AG09319 (cell line): ENCODE measurements around the gene SCAF1.

ENCODE experiments used
- DNase-seq: peaks from one replicate; pipeline ENCODE4 v3.0.0-alpha.2; 2010; ENCODE audit warnings: low read depth; ENCODE audit errors: extremely low read depth
- TF ChIP-seq, protein P1 (sequence below): IDR thresholded peaks from 2 replicates; pipeline ENCODE4 v1.5.1; 2011; ENCODE audit warnings: low read depth, mild to moderate bottlenecking, inconsistent platforms, low read length, moderate library complexity

Gene SCAF1

GRCh38 chr19:49595819-49596404 lies 46.1 kb upstream of the SCAF1 start:
- TF ChIP-seq, protein P1, sequence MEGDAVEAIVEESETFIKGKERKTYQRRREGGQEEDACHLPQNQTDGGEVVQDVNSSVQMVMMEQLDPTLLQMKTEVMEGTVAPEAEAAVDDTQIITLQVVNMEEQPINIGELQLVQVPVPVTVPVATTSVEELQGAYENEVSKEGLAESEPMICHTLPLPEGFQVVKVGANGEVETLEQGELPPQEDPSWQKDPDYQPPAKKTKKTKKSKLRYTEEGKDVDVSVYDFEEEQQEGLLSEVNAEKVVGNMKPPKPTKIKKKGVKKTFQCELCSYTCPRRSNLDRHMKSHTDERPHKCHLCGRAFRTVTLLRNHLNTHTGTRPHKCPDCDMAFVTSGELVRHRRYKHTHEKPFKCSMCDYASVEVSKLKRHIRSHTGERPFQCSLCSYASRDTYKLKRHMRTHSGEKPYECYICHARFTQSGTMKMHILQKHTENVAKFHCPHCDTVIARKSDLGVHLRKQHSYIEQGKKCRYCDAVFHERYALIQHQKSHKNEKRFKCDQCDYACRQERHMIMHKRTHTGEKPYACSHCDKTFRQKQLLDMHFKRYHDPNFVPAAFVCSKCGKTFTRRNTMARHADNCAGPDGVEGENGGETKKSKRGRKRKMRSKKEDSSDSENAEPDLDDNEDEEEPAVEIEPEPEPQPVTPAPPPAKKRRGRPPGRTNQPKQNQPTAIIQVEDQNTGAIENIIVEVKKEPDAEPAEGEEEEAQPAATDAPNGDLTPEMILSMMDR: no peak
- no peak for DNase-seq

DNA sequence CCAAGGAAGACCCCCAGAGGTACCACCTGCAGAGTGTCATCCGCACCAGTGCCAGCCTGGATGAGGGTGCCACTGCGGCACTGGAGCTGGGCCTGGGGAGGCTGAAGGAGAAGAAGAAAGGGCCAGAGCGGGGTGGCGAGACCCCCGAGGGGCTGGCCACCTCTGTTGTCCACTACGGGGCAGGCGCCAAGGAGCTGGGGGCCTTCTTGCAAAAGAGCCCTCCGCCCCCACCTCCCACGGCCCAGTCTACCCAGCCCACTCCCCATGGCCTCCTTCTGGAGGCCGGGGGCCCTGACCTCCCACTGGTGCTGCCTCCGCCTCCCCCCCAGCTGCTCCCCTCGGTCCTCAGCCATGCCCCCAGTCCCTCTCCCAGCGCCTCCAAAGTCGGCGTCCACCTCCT lies 45.6 kb upstream of the SCAF1 start:
- TF ChIP-seq, protein P1: no peak
- no peak for DNase-seq

DNA sequence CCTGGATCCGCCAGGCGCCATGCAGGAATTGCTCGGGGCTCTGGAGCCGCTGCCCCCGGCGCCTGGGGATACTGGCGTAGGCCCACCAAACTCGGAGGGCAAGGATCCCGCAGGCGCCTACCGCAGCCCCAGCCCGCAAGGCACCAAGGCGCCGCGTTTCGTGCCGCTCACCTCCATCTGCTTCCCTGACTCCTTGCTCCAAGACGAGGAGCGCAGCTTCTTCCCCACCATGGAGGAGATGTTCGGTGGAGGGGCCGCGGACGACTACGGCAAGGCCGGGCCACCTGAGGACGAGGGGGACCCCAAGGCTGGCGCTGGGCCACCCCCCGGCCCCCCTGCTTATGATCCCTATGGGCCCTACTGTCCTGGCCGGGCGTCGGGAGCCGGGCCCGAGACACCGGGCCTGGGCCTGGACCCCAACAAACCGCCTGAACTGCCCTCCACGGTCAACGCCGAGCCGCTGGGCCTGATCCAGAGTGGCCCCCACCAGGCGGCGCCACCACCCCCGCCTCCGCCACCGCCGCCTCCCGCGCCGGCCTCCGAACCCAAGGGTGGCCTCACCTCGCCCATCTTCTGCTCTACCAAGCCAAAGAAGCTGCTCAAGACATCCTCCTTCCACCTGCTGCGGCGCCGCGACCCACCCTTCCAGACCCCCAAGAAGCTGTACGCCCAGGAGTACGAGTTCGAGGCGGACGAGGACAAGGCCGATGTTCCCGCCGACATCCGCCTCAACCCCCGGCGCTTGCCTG lies 44.9 kb upstream of the SCAF1 start:
- no peak for DNase-seq
- TF ChIP-seq, protein P1: no peak

- no peak for DNase-seq
- TF ChIP-seq, protein P1: no peak
Observed at GRCh38 chr19:49597703-49597974, 44.4 kb upstream of the SCAF1 start.

GRCh38 chr19:49599378-49600295 lies 42.4 kb upstream of the SCAF1 start:
- TF ChIP-seq, protein P1: no peak
- DNase-seq: no peak

DNA sequence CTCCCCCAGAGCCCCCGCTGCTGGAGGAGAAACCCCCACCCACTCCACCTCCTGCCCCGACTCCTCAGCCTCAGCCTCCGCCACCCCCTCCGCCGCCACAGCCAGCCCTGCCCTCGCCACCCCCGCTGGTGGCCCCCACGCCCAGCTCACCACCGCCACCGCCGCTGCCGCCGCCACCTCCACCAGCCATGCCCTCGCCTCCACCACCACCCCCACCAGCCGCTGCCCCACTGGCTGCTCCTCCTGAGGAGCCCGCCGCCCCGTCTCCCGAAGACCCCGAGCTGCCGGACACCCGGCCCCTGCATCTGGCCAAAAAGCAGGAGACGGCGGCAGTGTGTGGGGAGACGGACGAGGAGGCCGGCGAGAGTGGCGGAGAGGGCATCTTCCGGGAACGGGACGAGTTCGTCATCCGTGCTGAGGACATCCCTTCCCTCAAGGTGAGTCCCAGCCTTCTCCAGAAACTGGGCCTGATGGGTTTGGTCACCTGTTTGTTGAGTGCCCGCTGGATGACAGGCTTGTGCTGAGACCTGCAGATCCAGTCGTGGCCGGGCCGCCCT lies 40.4 kb upstream of the SCAF1 start:
- DNase-seq: no peak

More for the DNA sequence above, 40.4 kb upstream of the SCAF1 start:
- TF ChIP-seq, protein P1: no peak
